Activated CD4-positive, alpha-beta T cell treated with anti-CD3 and anti-CD28 coated beads, Interleukin-2, amount 10 ng/mL, durations not matched to agents 7 days and 5 days (primary cell): Measurements from ENCODE around the gene ZNF396. TPM values are rescaled to one million over a fixed set of nuclear protein-coding genes. Genes with fewer than 3 reads are reported as not detected.

Experiments used
- CTCF ChIA-PET: fragments of 350-600 bp; sonication (Branson Sonifier 250); formaldehyde crosslinking; loops from one replicate; lab custom pipeline; 2021; ENCODE audit warnings: antibody characterized with exemption; lab: Charles Lee
- POLR2A ChIA-PET: fragments of 350-600 bp; sonication (Branson Sonifier 250); formaldehyde crosslinking; loops from one replicate; lab custom pipeline; 2021; ENCODE audit warnings: antibody characterized with exemption; lab: Charles Lee
- DNase-seq: peaks from one replicate; pipeline ENCODE4 v3.0.0-alpha.2; 2020
- H3K27ac Mint-ChIP-seq: one replicate; pipeline ENCODE4 v1.8.0; 2021; ENCODE audit warnings: mild to moderate bottlenecking, moderate library complexity, mixed read lengths
- H3K27me3 Mint-ChIP-seq: one replicate; pipeline ENCODE4 v1.8.0; 2021; ENCODE audit warnings: mixed read lengths
- H3K36me3 Mint-ChIP-seq: one replicate; pipeline ENCODE4 v1.8.0; 2021; ENCODE audit warnings: low read depth, mixed read lengths
- H3K4me1 Mint-ChIP-seq: one replicate; pipeline ENCODE4 v1.8.0; 2021; ENCODE audit warnings: mixed read lengths
- H3K4me3 Mint-ChIP-seq: one replicate; pipeline ENCODE4 v1.8.0; 2021; ENCODE audit warnings: mild to moderate bottlenecking, moderate library complexity, mixed read lengths
- H3K9me3 Mint-ChIP-seq: one replicate; pipeline ENCODE4 v1.8.0; 2021; ENCODE audit warnings: mixed read lengths
- total RNA-seq, 2 experiments: library from RNA; stranded (reverse); gene quantifications; one replicate each; pipeline ENCODE4 v1.2.3, GENCODE V29; 2021

The ZNF396 gene
- total RNA-seq, 2 experiments from 2014 or later: 0.50 to 0.77 TPM

- no peaks in the 10 kb centered on the region for H3K36me3 Mint-ChIP-seq
- H3K9me3 Mint-ChIP-seq: no peaks in the 10 kb centered on the region
- peak; percentile 63 for DNase-seq
- H3K4me1 Mint-ChIP-seq: peaks cover 20% of the 10 kb centered on the region
- ChIA-PET CTCF (interaction anchor here (1.2 kb wide), 1 partner anchor 10 kb away, joined by 3 read pairs; no protein-coding TSS in a partner anchor), POLR2A (no interaction called here)
- H3K27ac Mint-ChIP-seq: no peak overlapping the region
- peaks cover 15% of the 10 kb centered on the region for H3K27me3 Mint-ChIP-seq
- H3K4me3 Mint-ChIP-seq: no peak overlapping the region
These were observed 30.8 kb upstream of the ZNF396 start for GRCh38 chr18:35407871-35408481.

GRCh38 chr18:35406666-35407065 lies 29.5 kb upstream of the ZNF396 start:
- Mint-ChIP-seq H3K9me3 (no peaks in the 10 kb centered on the region), H3K36me3 (no peaks in the 10 kb centered on the region), H3K27me3 (peaks cover 14% of the 10 kb centered on the region), H3K27ac (no peak overlapping the region), H3K4me1 (peaks cover 12% of the 10 kb centered on the region), H3K4me3 (no peak overlapping the region)
- ChIA-PET CTCF (no interaction called here), POLR2A (no interaction called here)
- no peak for DNase-seq

- DNase-seq: no peak
- Mint-ChIP-seq H3K27me3 (no peaks in the 10 kb centered on the region), H3K9me3 (no peaks in the 10 kb centered on the region), H3K36me3 (no peaks in the 10 kb centered on the region), H3K27ac (no peak overlapping the region), H3K4me3 (no peak overlapping the region), H3K4me1 (no peaks in the 10 kb centered on the region)
- CTCF ChIA-PET: interaction anchor here (1.2 to 1.4 kb wide), 2 partner anchors 10 to 12 kb away, joined by 3 read pairs; no protein-coding TSS in a partner anchor
- POLR2A ChIA-PET: no interaction called here
These were observed 20.8 kb upstream of the ZNF396 start for GRCh38 chr18:35397976-35398375.

GRCh38 chr18:35393716-35394115 lies 16.6 kb upstream of the ZNF396 start:
- no peak overlapping the region for H3K4me3 Mint-ChIP-seq
- H3K36me3 Mint-ChIP-seq: no peaks in the 10 kb centered on the region
- DNase-seq: no peak
- peaks cover 10% of the 10 kb centered on the region for H3K27me3 Mint-ChIP-seq
- ChIA-PET POLR2A (no interaction called here), CTCF (interaction anchor here (0.7 kb wide), 1 partner anchor 12 kb away, joined by 3 read pairs; no protein-coding TSS in a partner anchor)
- H3K27ac Mint-ChIP-seq: no peak overlapping the region
- H3K4me1 Mint-ChIP-seq: no peaks in the 10 kb centered on the region
- no peaks in the 10 kb centered on the region for H3K9me3 Mint-ChIP-seq

- ChIA-PET POLR2A (no interaction called here), CTCF (no interaction called here)
- no peaks in the 10 kb centered on the region for H3K9me3 Mint-ChIP-seq
- H3K4me3 Mint-ChIP-seq: no peak overlapping the region
- H3K27me3 Mint-ChIP-seq: peaks cover 20% of the 10 kb centered on the region
- no peak for DNase-seq
- no peaks in the 10 kb centered on the region for H3K36me3 Mint-ChIP-seq
- H3K4me1 Mint-ChIP-seq: no peaks in the 10 kb centered on the region
- no peak overlapping the region for H3K27ac Mint-ChIP-seq
These were observed 15.2 kb upstream of the ZNF396 start for GRCh38 chr18:35392375-35392774.

GRCh38 chr18:35390951-35391700 lies 14.0 kb upstream of the ZNF396 start:
- Mint-ChIP-seq H3K27ac (no peak overlapping the region), H3K4me1 (peaks cover 6% of the 10 kb centered on the region), H3K27me3 (peaks cover 28% of the 10 kb centered on the region), H3K36me3 (no peaks in the 10 kb centered on the region), H3K9me3 (no peaks in the 10 kb centered on the region), H3K4me3 (no peak overlapping the region)
- no peak for DNase-seq
- CTCF ChIA-PET: no interaction called here
- POLR2A ChIA-PET: no interaction called here

- Mint-ChIP-seq H3K4me3 (no peak overlapping the region), H3K27ac (no peak overlapping the region), H3K9me3 (no peaks in the 10 kb centered on the region), H3K4me1 (peaks cover 6% of the 10 kb centered on the region), H3K36me3 (no peaks in the 10 kb centered on the region), H3K27me3 (peaks cover 32% of the 10 kb centered on the region)
- CTCF ChIA-PET: no interaction called here
- DNase-seq: no peak
- POLR2A ChIA-PET: no interaction called here
These were observed 12.0 kb upstream of the ZNF396 start for GRCh38 chr18:35389095-35389618.

- POLR2A ChIA-PET: no interaction called here
- peaks cover 34% of the 10 kb centered on the region for H3K27me3 Mint-ChIP-seq
These were observed 10.0 kb upstream of the ZNF396 start for GRCh38 chr18:35387152-35387571.

GRCh38 chr18:35386600-35387100 lies 9.5 kb upstream of the ZNF396 start:
- H3K27me3 Mint-ChIP-seq: peaks cover 34% of the 10 kb centered on the region
- H3K4me3 Mint-ChIP-seq: no peak overlapping the region
- POLR2A ChIA-PET: interaction anchor here (0.7 kb wide), 1 partner anchor 155 kb away, joined by 3 read pairs; no protein-coding TSS in a partner anchor
- no peak overlapping the region for H3K27ac Mint-ChIP-seq
- H3K9me3 Mint-ChIP-seq: no peaks in the 10 kb centered on the region
- no peaks in the 10 kb centered on the region for H3K36me3 Mint-ChIP-seq
- peak; percentile 78 for DNase-seq
- CTCF ChIA-PET: interaction anchor here (0.5 to 2.5 kb wide), 16 partner anchors 10 to 842 kb away, joined by 3 to 5 read pairs (median 3); partner anchors contain the start of gene ZNF396
- H3K4me1 Mint-ChIP-seq: peaks cover 6% of the 10 kb centered on the region

More at GRCh38 chr18:35387152-35387571, 10.0 kb upstream of the ZNF396 start:
- DNase-seq: peak; percentile 14
- H3K4me3 Mint-ChIP-seq: no peak overlapping the region
- H3K27ac Mint-ChIP-seq: no peak overlapping the region
- CTCF ChIA-PET: interaction anchor here (0.5 to 2.5 kb wide), 9 partner anchors 10 to 495 kb away, joined by 3 to 5 read pairs (median 3); partner anchors contain the start of gene ZNF396
- peaks cover 6% of the 10 kb centered on the region for H3K4me1 Mint-ChIP-seq
- no peaks in the 10 kb centered on the region for H3K36me3 Mint-ChIP-seq
- no peaks in the 10 kb centered on the region for H3K9me3 Mint-ChIP-seq

- no peaks in the 10 kb centered on the region for H3K36me3 Mint-ChIP-seq
- no peak overlapping the region for H3K27ac Mint-ChIP-seq
- H3K27me3 Mint-ChIP-seq: peaks cover 32% of the 10 kb centered on the region
- H3K4me3 Mint-ChIP-seq: no peak overlapping the region
- DNase-seq: no peak
- no peaks in the 10 kb centered on the region for H3K9me3 Mint-ChIP-seq
- CTCF ChIA-PET: no interaction called here
- peaks cover 6% of the 10 kb centered on the region for H3K4me1 Mint-ChIP-seq
- POLR2A ChIA-PET: no interaction called here
These were observed 6.0 kb upstream of the ZNF396 start for GRCh38 chr18:35383136-35383535.

- Mint-ChIP-seq H3K9me3 (no peaks in the 10 kb centered on the region), H3K4me1 (peaks cover 16% of the 10 kb centered on the region), H3K27me3 (peaks cover 20% of the 10 kb centered on the region), H3K27ac (no peak overlapping the region), H3K36me3 (no peaks in the 10 kb centered on the region), H3K4me3 (no peak overlapping the region)
- ChIA-PET CTCF (no interaction called here), POLR2A (no interaction called here)
- no peak for DNase-seq
These were observed 2.3 kb upstream of the ZNF396 start for GRCh38 chr18:35379421-35379820.

GRCh38 chr18:35378574-35378896 lies 1.4 kb upstream of the ZNF396 start:
- Mint-ChIP-seq H3K4me1 (peaks cover 16% of the 10 kb centered on the region), H3K9me3 (no peaks in the 10 kb centered on the region), H3K27ac (no peak overlapping the region), H3K4me3 (no peak overlapping the region), H3K36me3 (no peaks in the 10 kb centered on the region), H3K27me3 (peaks cover 16% of the 10 kb centered on the region)
- POLR2A ChIA-PET: no interaction called here
- CTCF ChIA-PET: no interaction called here
- DNase-seq: no peak
